ENCODE results near the gene HPD.

Gene HPD

DNA sequence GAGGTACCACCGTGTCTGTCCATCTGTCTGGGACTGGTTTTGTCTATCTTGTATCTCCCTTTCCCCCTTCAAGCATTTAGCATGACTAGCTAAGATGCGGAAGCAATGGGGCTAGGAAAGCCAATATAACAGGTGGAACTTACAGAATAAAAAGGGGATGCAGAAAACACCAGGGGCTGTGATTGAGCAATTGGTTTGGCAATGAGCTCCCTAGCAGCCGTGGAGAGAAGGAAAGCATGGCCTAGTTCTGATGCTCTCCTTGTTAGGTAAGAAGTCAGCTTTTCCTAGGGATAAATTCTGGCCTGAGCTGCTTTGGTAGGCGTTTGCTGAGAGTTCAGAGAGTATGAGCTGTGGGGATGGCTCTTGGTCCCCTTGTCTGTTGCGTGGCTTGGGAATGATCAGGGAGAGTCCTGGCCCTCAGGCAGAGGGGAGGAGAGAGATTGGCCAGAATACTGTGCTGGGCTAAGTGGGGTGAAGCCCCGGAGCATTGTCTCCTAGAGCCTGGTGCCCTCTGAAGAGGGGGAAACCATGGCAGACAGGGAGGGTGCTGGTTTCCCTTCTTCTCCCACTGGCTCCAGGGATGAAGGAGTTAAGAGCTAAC lies 47.7 kb downstream of the HPD start:
- DNase-seq (ENCODE audit: low read depth), result no peak

DNA sequence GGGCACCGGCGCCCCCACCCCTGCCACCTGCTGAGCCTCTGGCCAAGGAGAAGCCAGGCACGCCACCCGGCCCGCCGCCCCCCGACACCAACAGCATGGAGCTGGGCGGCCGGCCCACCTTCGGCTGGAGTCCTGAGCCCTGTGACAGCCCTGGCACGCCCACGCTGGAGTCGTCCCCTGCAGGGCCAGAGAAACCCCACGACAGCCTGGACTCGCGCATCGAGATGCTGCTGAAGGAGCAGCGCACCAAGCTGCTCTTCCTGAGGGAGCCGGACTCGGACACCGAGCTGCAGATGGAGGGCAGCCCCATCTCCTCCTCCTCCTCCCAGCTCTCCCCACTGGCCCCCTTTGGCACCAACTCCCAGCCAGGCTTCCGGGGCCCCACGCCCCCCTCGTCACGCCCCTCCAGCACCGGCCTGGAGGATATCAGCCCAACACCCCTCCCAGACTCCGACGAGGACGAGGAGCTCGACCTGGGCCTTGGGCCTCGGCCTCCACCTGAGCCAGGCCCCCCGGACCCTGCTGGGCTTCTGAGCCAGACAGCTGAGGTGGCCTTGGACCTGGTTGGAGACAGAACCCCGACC lies 48.3 kb downstream of the HPD start:
- DNase-seq (ENCODE audit: low read depth), result no peak

DNA sequence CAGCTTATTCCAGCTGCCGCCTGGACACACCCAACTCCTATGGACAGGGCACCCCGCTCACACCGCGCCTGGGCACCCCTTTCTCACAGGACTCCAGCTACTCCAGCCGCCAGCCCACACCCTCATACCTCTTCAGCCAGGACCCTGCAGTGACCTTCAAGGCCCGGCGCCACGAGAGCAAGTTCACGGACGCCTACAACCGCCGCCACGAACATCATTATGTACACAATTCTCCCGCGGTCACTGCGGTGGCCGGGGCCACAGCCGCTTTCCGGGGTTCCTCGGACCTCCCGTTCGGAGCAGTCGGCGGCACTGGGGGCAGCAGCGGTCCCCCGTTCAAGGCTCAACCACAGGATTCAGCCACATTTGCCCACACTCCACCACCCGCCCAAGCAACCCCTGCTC lies 48.9 kb downstream of the HPD start:
- no peak for DNase-seq (ENCODE audit: low read depth)

DNA sequence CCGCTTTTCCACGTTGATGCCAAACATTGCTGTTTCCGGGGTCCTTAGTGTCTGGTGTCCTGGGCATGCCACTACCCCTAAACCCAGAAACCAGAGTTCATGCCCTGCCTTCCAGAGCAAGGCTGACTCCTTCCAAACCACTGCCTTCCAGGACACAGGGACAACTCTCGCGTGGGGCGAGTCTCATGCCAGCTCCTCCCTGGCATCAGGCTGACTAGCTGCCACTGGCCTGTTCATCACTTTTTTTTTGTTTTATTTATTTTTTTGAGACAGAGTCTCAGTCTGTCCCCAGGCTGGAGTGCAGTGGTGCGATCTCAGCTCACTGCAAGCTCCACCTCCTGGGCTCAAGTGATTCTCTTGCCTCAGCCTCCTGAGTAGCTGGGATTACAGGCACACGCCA lies 50.0 kb downstream of the HPD start:
- DNase-seq (ENCODE audit: low read depth), result no peak

DNA sequence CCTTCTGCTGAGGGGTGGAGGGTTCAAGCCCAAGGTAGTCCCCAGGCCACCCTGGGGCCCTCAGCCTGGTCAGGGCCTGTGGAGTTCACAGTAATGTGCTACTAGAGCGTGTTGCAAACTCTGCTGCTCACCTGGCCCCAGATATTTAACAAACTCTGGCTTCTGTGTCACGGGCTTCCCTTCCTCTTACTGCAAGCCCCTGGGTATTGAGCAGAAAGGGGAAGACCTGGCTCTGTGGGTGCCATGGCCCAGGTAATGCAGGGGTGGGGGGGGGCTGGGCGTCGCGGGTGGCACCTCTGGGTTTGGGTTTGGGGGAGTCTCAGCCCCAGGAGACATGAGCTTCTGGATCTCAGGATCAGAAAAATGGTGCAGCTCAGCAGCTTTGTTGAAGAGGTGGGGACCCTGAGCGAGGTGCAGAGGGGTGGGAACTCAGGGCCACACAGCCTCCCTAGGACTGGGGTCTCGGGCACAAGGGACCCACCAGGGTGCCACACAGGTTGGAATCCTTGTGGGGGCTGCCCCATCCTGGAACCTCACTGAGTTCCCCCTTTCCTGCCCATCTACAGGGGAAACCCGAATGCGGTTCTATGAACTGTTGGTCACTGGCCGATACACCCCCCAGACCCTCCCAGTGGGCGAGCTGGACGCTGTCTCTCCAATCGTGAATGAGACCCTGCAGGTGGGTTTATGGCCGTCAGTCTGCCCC lies 50.9 kb downstream of the HPD start:
- DNase-seq (ENCODE audit: low read depth), result no peak

DNA sequence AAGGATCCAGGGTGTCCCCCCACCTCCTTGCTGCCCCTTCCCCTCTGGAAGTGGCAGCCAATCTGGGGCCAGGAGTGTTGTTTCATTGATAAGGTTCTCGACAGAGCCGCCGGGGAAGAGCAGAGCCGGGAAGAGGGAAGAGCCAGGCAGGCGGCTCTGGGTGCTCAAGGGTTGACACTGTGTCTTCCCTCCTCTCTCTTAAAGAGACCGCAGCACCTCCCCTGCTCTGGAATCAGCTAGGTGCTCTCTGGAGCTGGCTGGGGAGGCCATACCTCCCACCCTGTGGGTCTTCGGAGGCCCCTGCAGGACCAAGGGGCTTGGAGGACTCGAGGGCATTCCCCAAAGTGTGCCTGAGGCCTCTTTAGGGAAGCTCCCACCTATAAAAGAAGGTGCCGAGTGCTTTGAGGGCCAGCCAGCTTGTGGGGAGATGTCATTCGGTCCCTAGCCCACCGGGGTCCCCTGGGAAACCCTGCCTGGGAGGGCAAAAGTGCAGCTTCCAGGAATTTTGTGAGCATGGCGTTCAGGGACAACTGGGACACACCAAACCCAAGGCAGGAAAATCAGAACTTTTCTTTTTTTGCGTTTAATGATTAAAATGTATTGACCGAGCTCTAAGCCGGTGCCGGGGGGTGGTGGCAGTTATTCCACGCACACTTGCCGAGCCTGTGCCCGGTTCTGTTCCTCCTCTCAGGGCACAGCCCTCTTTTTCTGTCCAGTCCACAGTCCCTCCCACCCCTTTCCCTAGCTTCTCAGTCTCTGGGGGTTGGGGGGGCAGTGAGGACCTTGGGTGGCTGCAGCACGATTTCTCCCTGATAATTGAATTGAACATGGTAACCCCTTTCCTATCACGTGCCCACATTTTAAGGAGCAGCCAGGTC lies 51.9 kb downstream of the HPD start:
- no peak for DNase-seq (ENCODE audit: low read depth)

DNA sequence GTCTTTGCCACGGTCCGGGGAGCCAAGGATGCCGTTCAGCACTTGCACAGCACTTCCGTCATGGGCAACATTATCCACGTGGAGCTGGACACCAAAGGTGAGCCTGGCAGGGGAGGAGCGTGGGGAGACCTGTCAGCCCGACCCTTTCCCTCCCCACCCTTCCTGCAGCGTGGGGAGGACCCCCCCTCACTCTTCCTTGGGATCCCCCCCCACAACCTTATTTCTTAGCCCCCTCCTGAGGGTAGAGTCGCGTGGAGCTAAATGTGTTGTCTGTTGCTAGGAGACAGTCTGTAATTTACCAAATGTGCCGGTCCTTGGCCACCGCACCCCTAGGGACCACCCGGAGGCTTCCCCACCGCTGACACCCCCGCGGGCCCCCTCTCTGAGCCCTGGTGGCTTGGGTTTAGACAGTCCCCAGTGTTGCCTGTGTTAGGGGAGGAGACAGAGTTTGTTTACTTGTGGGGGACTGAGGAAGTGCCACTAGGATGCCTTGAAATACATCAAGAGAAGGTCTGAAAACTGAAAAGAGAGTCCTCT lies 52.6 kb downstream of the HPD start:
- DNase-seq (ENCODE audit: low read depth), result no peak

DNA sequence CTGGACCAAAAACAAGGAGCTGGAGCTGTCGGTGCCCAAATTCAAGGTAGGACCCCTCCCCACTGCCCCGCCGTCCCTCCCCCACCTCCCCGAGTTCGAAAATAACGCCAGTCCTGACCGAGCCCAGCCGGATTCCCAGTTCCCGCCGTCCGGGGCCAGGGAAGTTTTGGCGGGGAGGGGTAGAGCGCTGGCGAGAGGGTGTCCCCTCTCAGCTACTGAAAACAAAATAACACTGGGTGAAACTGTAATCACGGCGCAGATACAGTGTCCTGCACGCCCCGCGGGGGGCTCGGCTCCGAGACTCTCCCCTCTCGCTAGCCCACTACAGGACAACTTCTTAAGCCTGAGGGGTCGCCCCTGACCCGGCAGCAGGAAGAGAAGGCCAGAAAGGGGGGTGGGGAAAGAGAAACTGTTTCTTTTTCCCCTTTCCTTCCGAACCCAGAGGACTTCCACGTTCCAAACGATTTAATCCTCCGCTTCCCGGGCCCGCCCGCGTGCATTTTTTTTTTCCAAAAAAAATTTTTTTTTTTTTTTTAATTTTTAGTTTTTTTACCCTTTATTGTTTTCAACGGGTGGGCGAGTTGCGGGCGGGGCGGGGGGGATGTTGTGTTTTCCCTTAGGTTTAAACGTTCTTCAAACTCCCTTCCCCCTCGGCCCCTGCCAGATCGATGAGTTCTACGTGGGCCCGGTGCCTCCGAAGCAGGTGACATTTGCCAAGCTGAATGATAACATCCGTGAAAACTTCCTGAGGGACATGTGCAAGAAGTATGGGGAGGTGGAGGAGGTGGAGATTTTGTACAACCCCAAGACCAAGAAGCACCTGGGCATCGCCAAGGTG lies 53.3 kb downstream of the HPD start:
- no peak for DNase-seq (ENCODE audit: low read depth)

DNA sequence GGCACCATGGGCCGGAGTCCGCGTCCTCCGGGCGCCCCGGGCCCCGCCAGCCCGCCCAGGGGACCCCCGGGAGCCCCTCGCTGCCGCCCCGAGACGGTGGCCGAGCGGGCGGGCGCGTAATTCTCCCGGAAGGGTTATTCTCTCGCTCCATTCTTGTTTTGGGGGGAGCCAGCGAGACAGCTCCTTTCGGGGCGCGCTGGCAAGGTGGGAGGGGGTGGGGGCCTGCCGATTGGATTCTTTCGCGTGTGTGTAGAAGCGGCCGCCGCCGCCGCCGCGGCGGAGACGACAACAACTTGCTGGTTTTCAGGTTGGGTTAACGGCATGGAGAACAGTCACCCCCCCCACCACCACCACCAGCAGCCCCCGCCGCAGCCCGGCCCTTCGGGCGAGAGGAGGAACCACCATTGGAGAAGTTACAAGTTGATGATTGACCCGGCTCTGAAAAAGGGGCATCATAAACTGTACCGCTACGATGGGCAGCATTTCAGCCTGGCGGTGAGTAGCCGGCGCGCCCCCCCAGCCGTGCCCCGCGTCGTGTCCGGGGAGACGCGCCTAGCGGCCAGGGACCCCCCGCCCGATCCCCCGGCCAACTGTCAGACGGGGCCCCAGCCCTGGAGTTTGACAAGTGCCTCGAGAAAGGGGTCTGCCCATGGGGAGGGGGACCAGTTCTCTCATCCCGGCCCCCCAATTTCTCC lies 54.1 kb downstream of the HPD start:
- DNase-seq (ENCODE audit: low read depth), result no peak

DNA sequence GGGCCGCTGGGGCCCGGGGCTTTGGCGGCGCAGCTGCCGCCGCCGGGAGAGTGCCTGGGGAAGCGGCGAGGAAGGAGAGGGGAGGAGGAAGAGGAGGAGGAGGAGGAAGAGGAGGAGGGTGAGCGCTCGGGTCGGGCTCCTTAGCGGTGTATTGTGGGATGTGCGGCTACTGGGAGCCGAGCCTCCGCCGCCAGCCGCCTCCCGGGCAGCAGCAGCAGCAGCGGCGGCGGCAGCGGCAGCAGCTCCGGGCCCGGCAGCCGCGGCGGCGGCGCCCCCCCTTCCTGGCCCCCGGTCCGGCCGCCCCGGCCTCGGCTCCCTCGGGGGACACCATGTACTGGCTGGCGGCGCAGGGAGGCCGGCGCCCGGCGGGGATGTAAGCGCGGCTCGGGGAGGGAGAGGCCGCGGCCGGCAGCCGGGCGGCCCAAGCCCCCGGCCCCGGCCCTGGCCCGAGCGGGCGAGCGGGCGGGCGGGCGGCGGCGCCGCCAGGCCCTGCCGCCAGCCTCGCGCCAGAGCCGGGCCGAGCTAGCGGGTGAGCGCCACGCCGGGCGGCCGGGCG lies 54.7 kb downstream of the HPD start, which contains the start of gene SETD1B:
SETD1B (plus strand) TSS at position 149 of the 556 bp plus-strand sequence. CDS start 729 bp downstream, outside the sequence.
- no peak for DNase-seq (ENCODE audit: low read depth)

DNA sequence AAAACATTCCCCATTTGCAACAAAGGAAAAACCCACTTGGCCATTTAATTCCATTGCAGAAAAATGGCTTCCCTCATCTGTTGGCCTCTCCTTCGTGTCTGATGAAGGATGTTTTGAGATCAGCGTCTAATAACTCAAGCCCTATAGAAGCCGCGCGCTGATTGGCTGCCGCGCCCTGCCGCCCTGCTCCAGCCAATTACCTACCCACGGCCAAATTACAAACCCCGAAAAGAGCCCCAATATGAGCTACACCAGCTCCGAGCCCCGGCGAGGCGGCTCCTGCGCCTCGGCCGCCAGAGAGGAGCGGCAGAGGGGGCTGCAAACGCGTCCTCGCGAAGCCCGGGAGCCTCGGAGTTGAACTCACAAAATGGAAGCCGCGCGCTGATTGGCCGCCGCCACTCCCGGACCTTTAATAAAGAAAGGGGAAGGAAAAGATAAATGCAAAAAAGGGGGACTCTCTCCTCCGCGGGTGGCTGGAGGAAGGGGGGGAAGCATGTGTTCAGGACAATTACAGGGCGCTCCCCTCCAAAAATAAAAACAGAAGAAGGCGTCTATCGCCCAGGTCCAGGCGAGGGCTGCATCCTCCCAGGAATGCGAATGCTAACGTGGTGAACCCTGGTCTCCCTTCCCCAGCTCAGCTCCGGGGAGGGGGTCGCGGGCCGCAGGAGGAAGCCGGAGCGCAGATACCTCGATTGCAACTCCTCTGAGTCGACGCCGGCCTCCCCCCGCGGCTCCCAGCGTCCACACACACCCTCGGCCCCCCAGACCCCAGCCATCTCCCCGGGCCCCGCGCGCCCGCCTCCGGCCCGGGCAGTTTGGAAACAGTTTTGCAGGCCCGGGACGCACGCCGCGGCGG lies 55.6 kb downstream of the HPD start:
- DNase-seq (ENCODE audit: low read depth), result peak; percentile 79

DNA sequence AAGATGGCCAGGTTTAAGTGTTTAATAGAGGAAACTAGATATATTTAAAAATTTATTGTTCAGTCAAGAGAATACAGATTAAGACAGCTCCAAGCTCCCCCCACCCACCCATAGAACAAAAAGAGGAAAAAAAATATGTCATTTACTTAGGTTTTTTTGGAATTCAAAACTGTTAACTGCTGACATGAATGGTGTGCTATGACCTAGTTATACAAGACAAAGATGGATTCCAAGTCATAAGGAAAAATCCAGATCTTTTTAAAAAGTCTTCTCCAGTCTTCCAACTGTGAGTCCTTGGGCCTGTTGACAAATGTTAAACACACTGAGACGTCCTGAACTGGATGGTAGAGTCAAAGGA lies 56.2 kb downstream of the HPD start:
- no peak for DNase-seq (ENCODE audit: low read depth)

DNA sequence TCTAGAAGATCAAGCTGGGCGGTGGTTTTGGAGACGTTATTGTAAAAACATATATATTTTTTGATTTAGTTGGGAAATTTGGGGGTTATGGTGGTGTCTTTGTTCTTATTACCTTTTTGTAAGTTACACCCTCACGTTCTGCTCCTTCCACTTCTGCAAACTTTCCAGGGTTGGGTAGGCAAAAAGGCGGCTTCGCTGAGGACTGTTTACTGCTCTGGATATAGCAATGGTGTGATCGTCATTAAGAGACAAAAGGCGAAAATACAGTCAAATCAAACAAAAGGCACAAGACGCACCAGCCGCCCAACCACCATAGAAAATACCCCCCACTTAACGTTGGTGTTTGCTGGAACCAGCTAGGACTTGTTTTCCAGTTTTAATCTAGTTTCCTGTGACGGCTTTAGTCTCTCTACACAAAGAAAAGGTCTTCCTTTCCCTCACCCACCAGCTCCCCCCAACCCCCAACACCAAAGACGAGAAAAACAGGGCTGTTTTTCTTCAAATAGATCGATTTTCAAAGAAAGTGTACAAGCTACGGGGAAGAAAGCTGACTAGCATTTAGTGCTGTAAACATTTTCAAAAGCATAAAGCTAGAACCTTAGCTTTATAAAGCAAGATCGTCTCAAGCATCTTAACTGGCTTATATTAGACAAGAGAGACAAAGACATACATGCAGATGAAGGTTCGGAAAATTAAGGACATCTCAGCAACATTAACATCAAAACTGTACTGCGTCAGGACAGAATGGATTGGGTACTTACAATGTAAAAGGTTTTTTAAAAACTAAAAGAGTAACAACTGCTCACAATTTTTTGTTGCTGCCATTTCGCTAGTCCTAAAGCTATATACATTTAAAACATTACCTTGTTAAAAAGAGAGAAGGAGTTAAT lies 56.8 kb downstream of the HPD start:
- DNase-seq (ENCODE audit: low read depth), result no peak

DNA sequence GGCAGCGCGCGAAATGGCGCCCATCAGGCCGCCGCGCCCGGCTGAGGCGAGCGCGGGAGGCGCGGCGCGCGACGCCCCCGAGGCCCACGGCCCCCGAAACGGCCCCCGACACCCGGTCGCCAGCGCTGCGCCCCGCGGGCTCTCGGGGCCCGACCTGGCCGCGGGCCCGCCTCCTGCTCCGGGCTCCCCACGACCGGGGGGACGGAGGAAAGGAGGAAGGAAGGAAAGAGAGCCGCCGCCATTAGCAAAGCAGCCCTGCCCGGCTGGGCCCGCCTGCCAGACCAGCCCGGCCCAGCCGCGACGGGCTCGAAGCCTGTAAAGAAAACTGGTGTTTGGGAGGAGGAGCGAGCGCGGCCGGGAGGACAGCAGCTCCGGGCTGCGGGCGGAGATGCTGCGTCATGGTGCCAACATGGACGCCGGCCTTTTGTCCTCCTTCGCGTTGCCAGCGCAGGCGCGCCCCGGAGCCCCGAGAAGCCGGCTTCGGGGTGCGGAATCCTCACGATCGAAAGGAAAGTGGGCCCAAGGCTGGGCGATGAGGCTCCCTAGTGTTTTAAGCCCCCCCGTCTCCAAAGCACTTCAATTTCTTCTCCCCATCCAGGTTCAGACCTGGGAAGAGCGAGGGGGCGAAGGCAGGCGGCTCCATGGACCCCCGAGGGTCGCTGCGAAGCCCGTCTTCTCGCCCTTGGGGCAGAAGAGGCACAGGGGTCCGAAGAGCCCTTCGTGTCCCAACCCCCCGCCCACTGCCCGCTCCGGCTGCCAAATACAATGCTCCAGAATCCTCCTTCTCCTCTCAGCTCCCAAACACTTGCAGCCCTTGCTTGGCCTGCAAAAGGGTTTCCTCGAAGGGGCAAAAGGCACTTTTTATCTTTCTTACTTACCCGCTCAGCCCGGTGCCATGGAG lies 57.7 kb downstream of the HPD start:
- no peak for DNase-seq (ENCODE audit: low read depth)

DNA sequence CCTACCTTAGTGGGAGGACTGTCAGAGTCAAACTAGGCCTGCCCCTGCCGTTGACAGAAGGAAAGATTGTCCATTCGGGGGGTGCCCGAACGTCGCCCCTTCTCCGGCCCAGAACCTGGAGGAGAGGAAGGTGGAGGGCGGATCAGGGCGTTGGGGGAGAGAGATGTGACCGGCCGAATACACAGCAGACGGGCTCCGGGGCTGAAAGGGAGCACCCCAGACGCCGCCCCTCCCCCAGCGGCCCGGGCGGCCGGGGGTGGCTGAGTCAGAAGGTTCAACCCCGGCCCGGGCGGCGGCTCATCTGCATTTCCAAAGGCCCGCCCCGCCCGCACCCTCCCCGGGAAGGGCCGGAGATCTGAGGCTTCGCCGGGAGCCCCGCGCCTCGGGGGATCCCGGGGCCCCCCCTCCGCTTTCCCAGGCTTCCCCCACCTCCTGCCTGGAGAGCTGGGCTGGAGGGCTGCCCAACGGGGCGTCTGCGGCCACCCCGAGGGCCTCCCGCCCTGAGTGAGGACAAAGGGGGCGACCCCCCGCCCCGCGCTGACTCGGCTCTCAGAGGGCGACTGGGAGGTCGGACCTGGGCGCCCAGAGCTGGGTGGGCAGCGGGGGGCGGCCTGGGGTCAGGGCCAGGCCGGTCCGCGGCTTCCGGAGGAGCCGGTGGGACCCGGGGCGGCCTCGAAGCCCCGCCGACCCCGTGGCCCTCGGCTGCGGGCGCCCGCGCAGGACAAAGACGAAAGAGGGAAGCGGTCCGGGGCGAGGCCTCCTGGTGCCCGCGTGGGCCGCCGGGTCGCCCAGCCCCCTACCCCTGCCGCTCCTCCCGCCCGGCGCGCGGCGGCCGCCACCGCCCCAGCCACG lies 58.6 kb downstream of the HPD start:
- DNase-seq (ENCODE audit: low read depth), result peak; percentile 79

DNA sequence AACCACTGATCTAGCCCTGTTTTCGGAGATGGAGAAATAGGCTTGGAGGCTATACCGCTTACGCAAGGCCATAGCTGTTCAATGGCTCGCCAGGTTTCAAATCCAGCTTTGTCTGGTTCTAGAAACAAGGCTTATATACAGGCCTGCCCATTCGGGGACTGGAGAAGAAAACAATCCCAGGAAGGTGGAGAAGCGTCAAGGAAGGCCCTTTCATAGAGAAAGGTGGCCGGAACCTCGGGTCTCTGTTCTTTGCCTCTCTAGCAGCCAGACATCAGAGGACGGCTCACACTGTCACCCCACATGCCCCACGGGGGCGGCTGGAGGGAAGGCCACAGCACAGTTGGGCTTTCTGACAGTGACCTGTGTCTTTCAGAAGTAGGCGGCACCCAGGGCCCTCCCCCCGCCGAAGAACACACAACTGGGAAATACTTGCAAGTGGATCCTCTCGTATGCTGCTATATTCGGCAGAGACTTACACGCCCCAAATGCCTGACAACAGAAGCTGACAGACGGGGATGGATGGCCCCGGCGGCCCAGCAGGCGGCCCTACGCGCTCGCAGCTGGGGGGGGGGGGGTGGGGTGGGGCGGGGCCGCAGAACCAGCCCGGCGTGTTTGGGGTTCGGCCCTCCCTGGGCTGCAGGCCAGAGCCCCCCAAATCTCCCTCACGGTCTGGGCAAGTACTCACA lies 59.4 kb downstream of the HPD start:
- no peak for DNase-seq (ENCODE audit: low read depth)

Data from stimulated activated CD8-positive, alpha-beta memory T cell treated with anti-CD3 and anti-CD28 coated beads, Interleukin-4, amount 100 ng/mL, for 24 hours (primary cell).